HepG2 (cell line): Measurements from ENCODE around the gene DOCK9. TPM values are rescaled to one million over a fixed set of nuclear protein-coding genes. Genes with fewer than 3 reads are reported as not detected.
A peak's percentile ranks its signal among the peaks of the same experiment; 100 is the strongest.

Experiments
- ATAC-seq: fragments of 200-7000 bp; cut with Tn5 transposase; 3 replicates; pipeline ENCODE4 v1.9.1; 2020; ENCODE audit warnings: mild to moderate bottlenecking, moderate library complexity
- BruUV-seq: library from RNA; stranded (reverse); fragments of 400-500 nt; replicated peaks from 2 replicates; lab custom pipeline; 2021; lab: Mats Ljungman, UMichigan
- CTCF ChIA-PET: fragments of 300-600 bp; formaldehyde crosslinking; extraction: SDS; loops from one replicate; lab custom pipeline; 2021; ENCODE audit warnings: low total read pairs, inconsistent platforms, low intra/inter-chr PET ratio; lab: Yijun Ruan, JAX
- POLR2A ChIA-PET: fragments of 350-600 bp; sonication (Branson Sonifier 250); formaldehyde crosslinking; loops from one replicate; lab custom pipeline; 2020; ENCODE audit warnings: antibody characterized with exemption, inconsistent platforms; lab: Yijun Ruan, JAX
- DNase-seq: peaks from one replicate; pipeline ENCODE4 v3.0.0-alpha.2; 2015; ENCODE audit warnings: low spot score
- FAIRE-seq: peaks from 3 replicates; lab custom pipeline; 2011; peaks lifted over from hg19 to GRCh38; lab: Jason Lieb, UNC
- H2AFZ ChIP-seq: one replicate; pipeline ENCODE4 v1.6.1; 2011; ENCODE audit warnings: low read length, inconsistent platforms
- H3K27ac ChIP-seq: fragments of 300-600 bp; 3 replicates; pipeline ENCODE4 v1.8.0; 2011; ENCODE audit warnings: mixed run types, mild to moderate bottlenecking, mixed read lengths, low read length, inconsistent platforms; ENCODE audit not compliant: insufficient read depth; ENCODE audit errors: extremely low read length
- H3K27me3 ChIP-seq, 2 experiments: fragments of 200-600 bp in 1 of 2; 2 replicates in 1 of 2; 3 replicates in 1 of 2; pipeline versions ENCODE4 v1.6.0 to v1.8.0; 2011; ENCODE audit warnings: low read length in 2 of 2, mild to moderate bottlenecking in 2 of 2, moderate library complexity in 2 of 2, inconsistent platforms in 1 of 2; ENCODE audit not compliant: insufficient read depth in 2 of 2, control insufficient read depth in 1 of 2
- H3K36me3 ChIP-seq, 2 experiments: fragments of 200-600 bp in 1 of 2; replicated peaks in 1 of 2; 2 replicates in 1 of 2; 3 replicates in 1 of 2; pipeline versions ENCODE4 v1.5.1 to v1.8.0; 2011; ENCODE audit warnings: low read length in 2 of 2, inconsistent platforms in 1 of 2; ENCODE audit not compliant: insufficient read depth in 2 of 2, control insufficient read depth in 1 of 2
- H3K4me1 ChIP-seq: 2 replicates; pipeline ENCODE4 v1.5.1; 2012; ENCODE audit warnings: low read length, inconsistent platforms; ENCODE audit not compliant: insufficient read depth
- H3K4me2 ChIP-seq: 2 replicates; pipeline ENCODE4 v1.6.0; 2011; ENCODE audit warnings: low read depth, low read length, inconsistent platforms
- H3K4me3 ChIP-seq, 3 experiments: fragments of 200-600 bp in 1 of 3; sonication (generic), shearing (Covaris generic) in 1 of 3; replicated peaks in 1 of 3; 2 replicates each; pipeline ENCODE4 v1.5.1; 2011 to 2016; ENCODE audit warnings: low read length in 3 of 3, inconsistent platforms in 2 of 3, low read depth in 2 of 3, mild to moderate bottlenecking in 2 of 3, control low read depth in 1 of 3, mixed read lengths in 1 of 3; ENCODE audit not compliant: insufficient read depth in 1 of 3
- H3K79me2 ChIP-seq: one replicate; pipeline ENCODE4 v1.6.1; 2011; ENCODE audit warnings: low read length, inconsistent platforms; ENCODE audit not compliant: insufficient read depth
- H3K9ac ChIP-seq: 2 replicates; pipeline ENCODE4 v1.6.0; 2011; ENCODE audit warnings: mild to moderate bottlenecking, low read depth, low read length, inconsistent platforms; ENCODE audit not compliant: insufficient read depth
- H3K9me3 ChIP-seq: 2 replicates; pipeline ENCODE4 v1.5.1; 2012; ENCODE audit warnings: mild to moderate bottlenecking, low read length
- H4K20me1 ChIP-seq: 2 replicates; pipeline ENCODE4 v1.6.0; 2011; ENCODE audit warnings: inconsistent platforms, mild to moderate bottlenecking, low read length, moderate library complexity; ENCODE audit not compliant: insufficient read depth
- ARNT2 ChIP-seq: sonication (generic); formaldehyde crosslinking; IDR thresholded peaks from 2 replicates; pipeline ENCODE4 v1.8.0; 2022; ENCODE audit warnings: mild to moderate bottlenecking, low read depth, missing genetic modification reagents, moderate library complexity
- BRD4 ChIP-seq: sonication (generic); formaldehyde crosslinking; IDR thresholded peaks from 2 replicates; pipeline ENCODE4 v1.4.0; 2020; ENCODE audit warnings: missing genetic modification reagents
- ETS1 ChIP-seq: sonication (generic); formaldehyde crosslinking; IDR thresholded peaks from 2 replicates; pipeline ENCODE4 v1.4.0; 2020; ENCODE audit warnings: missing genetic modification reagents
- FOSL2 ChIP-seq: sonication (generic); formaldehyde crosslinking; IDR thresholded peaks from 2 replicates; pipeline ENCODE4 v1.4.0; 2020; ENCODE audit warnings: missing genetic modification reagents
- HOXA5 ChIP-seq: sonication (generic); formaldehyde crosslinking; IDR thresholded peaks from 2 replicates; pipeline ENCODE4 v1.4.0; 2020; ENCODE audit warnings: missing genetic modification reagents
- KLF9 ChIP-seq: IDR thresholded peaks from 2 replicates; pipeline ENCODE4 v1.6.1; 2016; ENCODE audit warnings: low read depth
- MAFG ChIP-seq: sonication (generic); formaldehyde crosslinking; IDR thresholded peaks from 2 replicates; pipeline ENCODE4 v1.5.1; 2020; ENCODE audit warnings: mild to moderate bottlenecking, missing genetic modification reagents
- MXD3 ChIP-seq: IDR thresholded peaks from 2 replicates; pipeline ENCODE4 v1.6.1; 2016; ENCODE audit warnings: mild to moderate bottlenecking, missing biosample characterization, missing genetic modification reagents
- RXRA ChIP-seq: sonication (generic); formaldehyde crosslinking; IDR thresholded peaks from 2 replicates; pipeline ENCODE4 v1.5.1; 2020; ENCODE audit warnings: missing genetic modification reagents
- SYNCRIP ChIP-seq: fragments of 200-400 bp; formaldehyde crosslinking; IDR thresholded peaks from 2 replicates; pipeline ENCODE4 v1.6.1; 2018; ENCODE audit warnings: mild to moderate bottlenecking, low read depth, low read length; ENCODE audit not compliant: insufficient read depth
- ZFYVE20 ChIP-seq: sonication (generic); formaldehyde crosslinking; IDR thresholded peaks from 2 replicates; pipeline ENCODE4 v1.8.0; 2023; ENCODE audit warnings: low read depth, mild to moderate bottlenecking, moderate library complexity, missing genetic modification reagents, borderline replicate concordance
- ZNF572 ChIP-seq: sonication (generic); formaldehyde crosslinking; IDR thresholded peaks from 2 replicates; pipeline ENCODE4 v1.5.1; 2020; ENCODE audit warnings: mild to moderate bottlenecking, missing genetic modification reagents
- ZNF720 ChIP-seq: sonication (generic); formaldehyde crosslinking; IDR thresholded peaks from 2 replicates; pipeline ENCODE4 v1.4.0; 2020; ENCODE audit warnings: missing genetic modification reagents
- ZNF883 ChIP-seq: sonication (generic); formaldehyde crosslinking; IDR thresholded peaks from 2 replicates; pipeline ENCODE4 v1.5.1; 2020; ENCODE audit warnings: mild to moderate bottlenecking, missing genetic modification reagents; ENCODE audit errors: not compliant biosample characterization
- ZUFSP ChIP-seq: sonication (generic); formaldehyde crosslinking; IDR thresholded peaks from 2 replicates; pipeline ENCODE4 v1.9.0; 2021; ENCODE audit warnings: missing genetic modification reagents, mild to moderate bottlenecking, borderline replicate concordance
- WGBS: methylation state at CpG from one replicate; pipeline ENCODE4 v1.1.6; 2017; ENCODE audit warnings: low lambda C conversion rate; 5-methylcytosine and 5-hydroxymethylcytosine counted together
- in situ Hi-C: cut with HindIII; loops from 2 replicates; pipeline ENCODE4 v1.10.0; 2017; ENCODE audit warnings: low pct_unique_long_range_greater_than_20kb; ENCODE audit not compliant: extremely low pct_ligation_motif_present
- intact Hi-C: fragments of 100-400 bp; cut with micrococcal nuclease; formaldehyde crosslinking; loops from one replicate; pipeline ENCODE4 v1.10.0; 2022; ENCODE audit not compliant: unreplicated experiment
- polyA plus RNA-seq, 8 experiments: library from polyadenylated mRNA; depleted of rRNA in 3 of 8; stranded (reverse) in 7 of 8; unstranded in 1 of 8; fragments of >200 nt; fragmentation: Illumina TruSeq in 4 of 8; extraction: Trizol in 4 of 8; gene quantifications; 2 replicates each; pipeline versions ENCODE4 v1.2.1 to v1.2.3, GENCODE V29; 2011 to 2016; ENCODE audit warnings: low read depth in 4 of 8, missing spikeins in 1 of 8, mixed read lengths in 1 of 8; ENCODE audit not compliant: insufficient read depth in 1 of 8
- total RNA-seq, 5 experiments: library from RNA; depleted of rRNA; stranded (reverse); fragments of >200 nt; fragmentation: Illumina TruSeq; extraction: Trizol; gene quantifications; 2 replicates each; pipeline ENCODE4 v1.2.3, GENCODE V29; 2016; ENCODE audit warnings: low read depth in 1 of 5

DOCK9 gene
- total and polyA plus RNA-seq, 2 of the 13 experiments (the other 11 are each of a cell fraction or from before 2014, with no cell fraction given), result 0.44 to 0.97 TPM

- no peak overlapping the region for H3K9ac ChIP-seq
- intact Hi-C loops, result no loop called here
- no peak overlapping the region for H3K27ac ChIP-seq
- H3K4me3 ChIP-seq, result no peak overlapping the region
- H3K79me2 ChIP-seq, result no peaks in the 10 kb centered on the region
- no peaks in the 10 kb centered on the region; the same call in 1 of the 2 replicates for H3K9me3 ChIP-seq
- DNase-seq (no peak), ATAC-seq (no peak), FAIRE-seq (no peak)
- no peak overlapping the region for H2AFZ ChIP-seq
- no peak overlapping the region for H3K4me2 ChIP-seq
- H3K27me3 ChIP-seq, result no peaks in the 10 kb centered on the region; a peak in 1 of 5 replicates
- no peaks in the 10 kb centered on the region for H3K4me1 ChIP-seq
- in situ Hi-C loops, result no loop called here
- POLR2A ChIA-PET, result no interaction called here
- CTCF ChIA-PET, result no interaction called here
- BruUV-seq, result no TSS peak
- no peaks in the 10 kb centered on the region for H3K36me3 ChIP-seq
- TF ChIP-seq ZNF572 (CRISPR knock-in tag) (no peak), SYNCRIP (no peak)
- no peaks in the 10 kb centered on the region for H4K20me1 ChIP-seq
- WGBS, result 47% methylated on average over 7 of the region's 8 CpGs
These were observed 47.7 kb downstream of the DOCK9 start for GRCh38 chr13:98930151-98930591.

- H4K20me1 ChIP-seq, result no peaks in the 10 kb centered on the region
- H3K36me3 ChIP-seq, result no peaks in the 10 kb centered on the region
- H3K9me3 ChIP-seq, result no peaks in the 10 kb centered on the region
- H3K4me2 ChIP-seq, result no peak overlapping the region
- no peak for FAIRE-seq
- no peak overlapping the region for H3K9ac ChIP-seq
- POLR2A ChIA-PET, result no interaction called here
- ATAC-seq, result no peak
- CTCF ChIA-PET, result no interaction called here
- WGBS, result 83% methylated on average over 2 of the region's 2 CpGs
- no TSS peak for BruUV-seq
- no peak overlapping the region for H3K4me3 ChIP-seq
- peak; percentile 12 for DNase-seq
- no peaks in the 10 kb centered on the region for H3K79me2 ChIP-seq
- H3K27me3 ChIP-seq, result no peaks in the 10 kb centered on the region; a peak in 1 of 5 replicates
- H3K27ac ChIP-seq, result no peak overlapping the region
- no peak overlapping the region for H2AFZ ChIP-seq
- no peaks in the 10 kb centered on the region for H3K4me1 ChIP-seq
- intact Hi-C loops, result no loop called here
- in situ Hi-C loops, result no loop called here
- no peak for TF ChIP-seq ZUFSP (CRISPR knock-in tag)
- TF ChIP-seq BRD4, result no peak
- no peak for TF ChIP-seq RXRA (CRISPR knock-in tag)
- no peak for TF ChIP-seq HOXA5 (CRISPR knock-in tag)
- no peak for TF ChIP-seq ZNF720 (CRISPR knock-in tag)
- no peak for TF ChIP-seq MXD3 (CRISPR knock-in tag)
- TF ChIP-seq KLF9, result no peak
- no peak for TF ChIP-seq MAFG (CRISPR knock-in tag)
- TF ChIP-seq ETS1 (CRISPR knock-in tag), result no peak
- no peak for TF ChIP-seq ZNF883
- TF ChIP-seq ZFYVE20 (CRISPR knock-in tag), result no peak
- TF ChIP-seq FOSL2, result no peak
- no peak for TF ChIP-seq ARNT2 (CRISPR knock-in tag)
These were observed 49.6 kb downstream of the DOCK9 start for GRCh38 chr13:98927951-98928927.
